SH-SY5Y (cell line): ENCODE results near the gene GGA1.

ENCODE experiments used
- GATA2 ChIP-seq: IDR thresholded peaks from 2 replicates; pipeline ENCODE4 v1.6.1; 2011; ENCODE audit warnings: mild to moderate bottlenecking, low read depth, low read length
- GATA3 ChIP-seq: IDR thresholded peaks from 2 replicates; pipeline ENCODE4 v1.6.1; 2011; ENCODE audit warnings: low read depth, mild to moderate bottlenecking, low read length, moderate library complexity

GRCh38 chr22:37627121-37627520, 18.5 kb downstream of the GGA1 start:
- TF ChIP-seq GATA3 (no peak), GATA2 (no peak)
